Stimulated activated CD8-positive, alpha-beta memory T cell treated with anti-CD3 and anti-CD28 coated beads, Interleukin-12 subunit alpha, Interleukin-12 subunit beta, amount 100 ng/mL, for 24 hours (primary cell): ENCODE measurements around the gene PRRC2C.
"Not testable (repeated sequence)": the region's sequence is repeated elsewhere in the genome, so short reads cannot be mapped to it uniquely, and the experiment has no call there.

Source experiments
- DNase-seq: peaks from one replicate; pipeline ENCODE4 v3.0.0-alpha.2; 2020; ENCODE audit errors: extremely low read depth

PRRC2C gene

GRCh38 chr1:171485375-171486047 lies at the start of gene PRRC2C:
Gene PRRC2C, plus strand, starts transcription at chr1:171485530. Its CDS starts 26,559 bp downstream, at chr1:171512089.
- peak; percentile 83 for DNase-seq

GRCh38 chr1:171438441-171438840 lies 46.9 kb upstream of the PRRC2C start:
- DNase-seq = no peak

- DNase-seq = not testable (repeated sequence)
Observed at GRCh38 chr1:171440201-171440600, 45.1 kb upstream of the PRRC2C start.

GRCh38 chr1:171441278-171441895 lies 43.9 kb upstream of the PRRC2C start:
- not testable (repeated sequence) for DNase-seq

- no peak for DNase-seq
Observed at GRCh38 chr1:171446386-171446785, 38.9 kb upstream of the PRRC2C start.

- no peak for DNase-seq
Observed at GRCh38 chr1:171455967-171456366, 29.4 kb upstream of the PRRC2C start.

GRCh38 chr1:171457412-171457811 lies 27.9 kb upstream of the PRRC2C start:
- DNase-seq = no peak

GRCh38 chr1:171460018-171460620 lies 25.2 kb upstream of the PRRC2C start:
- no peak for DNase-seq

GRCh38 chr1:171467626-171468025 lies 17.7 kb upstream of the PRRC2C start:
- DNase-seq = no peak

GRCh38 chr1:171468120-171468750 lies 17.1 kb upstream of the PRRC2C start:
- no peak for DNase-seq

- no peak for DNase-seq
Observed at GRCh38 chr1:171470726-171471125, 14.6 kb upstream of the PRRC2C start.

- no peak for DNase-seq
Observed at GRCh38 chr1:171472183-171472647, 13.1 kb upstream of the PRRC2C start.

GRCh38 chr1:171476829-171477228 lies 8.5 kb upstream of the PRRC2C start:
- DNase-seq = no peak

GRCh38 chr1:171477804-171478203 lies 7.5 kb upstream of the PRRC2C start:
- DNase-seq = no peak

GRCh38 chr1:171480035-171480434 lies 5.3 kb upstream of the PRRC2C start:
- no peak for DNase-seq

- no peak for DNase-seq
Observed at GRCh38 chr1:171484760-171485374, 463 bp upstream of the PRRC2C start.

GRCh38 chr1:171486048-171486519 lies 754 bp downstream of the PRRC2C start:
- no peak for DNase-seq

GRCh38 chr1:171487038-171487437 lies 1.7 kb downstream of the PRRC2C start:
- DNase-seq = no peak

GRCh38 chr1:171488190-171488929 lies 3.0 kb downstream of the PRRC2C start:
- no peak for DNase-seq

- DNase-seq = no peak
Observed at GRCh38 chr1:171494076-171494475, 8.7 kb downstream of the PRRC2C start.

- DNase-seq = no peak
Observed at GRCh38 chr1:171495444-171495843, 10.1 kb downstream of the PRRC2C start.
